GM12878 (cell line): ENCODE measurements around the gene CTRB1. TPM values are rescaled to one million over a fixed set of nuclear protein-coding genes. Genes with fewer than 3 reads are reported as not detected.

ENCODE experiments used
- ATAC-seq: fragments of 200-7000 bp; cut with Tn5 transposase; 3 replicates; pipeline ENCODE4 v1.9.1; 2020; ENCODE audit warnings: mild to moderate bottlenecking, moderate library complexity
- BruUV-seq: library from RNA; stranded (reverse); fragments of 400-500 nt; replicated peaks from 2 replicates; lab custom pipeline; 2021; lab: Mats Ljungman, UMichigan
- CTCF ChIA-PET: fragments of 300-600 bp; sonication (Branson Sonifier 250); formaldehyde crosslinking; extraction: SDS; loops from one replicate; lab custom pipeline; 2021; ENCODE audit warnings: inconsistent platforms; lab: Yijun Ruan, JAX
- POLR2A ChIA-PET: fragments of 350-600 bp; formaldehyde crosslinking; extraction: SDS; loops from one replicate; lab custom pipeline; 2021; ENCODE audit warnings: inconsistent platforms; lab: Charles Lee
- RAD21 ChIA-PET: fragments of 300-600 bp; sonication (Branson Sonifier 250); formaldehyde crosslinking; loops from one replicate; lab custom pipeline; 2023; ENCODE audit warnings: antibody characterized with exemption; ENCODE audit not compliant: unreplicated experiment; lab: Charles Lee
- SMC1A ChIA-PET: fragments of 300-600 bp; sonication (Branson Sonifier 250); formaldehyde crosslinking; loops from one replicate; lab custom pipeline; 2023; ENCODE audit not compliant: unreplicated experiment, uncharacterized antibody; lab: Charles Lee
- DNase-seq: peaks from one replicate; pipeline ENCODE4 v3.0.0-alpha.2; 2011; ENCODE audit warnings: low read depth, low spot score
- FAIRE-seq: peaks from 3 replicates; lab custom pipeline; 2011; peaks lifted over from hg19 to GRCh38; lab: Jason Lieb, UNC
- H2AFZ ChIP-seq: 2 replicates; pipeline ENCODE4 v1.6.0; 2011; ENCODE audit warnings: low read depth, low read length, control low read depth; ENCODE audit not compliant: control insufficient read depth
- H3K27ac ChIP-seq: 2 replicates; pipeline ENCODE4 v1.5.1; 2011; ENCODE audit warnings: control low read depth; ENCODE audit not compliant: control insufficient read depth, insufficient read depth
- H3K27me3 ChIP-seq, 2 experiments: replicated peaks in 1 of 2; 2 replicates each; pipeline versions ENCODE4 v1.6.0 to v1.6.1; 2011; ENCODE audit warnings: low read length in 1 of 2; ENCODE audit not compliant: control insufficient read depth in 2 of 2, insufficient read depth in 2 of 2
- H3K36me3 ChIP-seq, 2 experiments: 2 replicates each; pipeline ENCODE4 v1.5.1; 2011; ENCODE audit warnings: low read length in 1 of 2; ENCODE audit not compliant: control insufficient read depth in 2 of 2, insufficient read depth in 2 of 2
- H3K4me1 ChIP-seq: 2 replicates; pipeline ENCODE4 v1.6.1; 2011; ENCODE audit warnings: mild to moderate bottlenecking, low read length, moderate library complexity, mixed read lengths; ENCODE audit not compliant: control insufficient read depth, insufficient read depth
- H3K4me2 ChIP-seq: 2 replicates; pipeline ENCODE4 v1.6.0; 2011; ENCODE audit warnings: control low read depth; ENCODE audit not compliant: control insufficient read depth, insufficient read depth
- H3K4me3 ChIP-seq: fragments of 200-600 bp; sonication (generic); 2 replicates; pipeline ENCODE4 v1.5.1; 2016
- H3K79me2 ChIP-seq: 2 replicates; pipeline ENCODE4 v1.6.0; 2011; ENCODE audit warnings: low read length; ENCODE audit not compliant: control insufficient read depth, insufficient read depth
- H3K9ac ChIP-seq: 2 replicates; pipeline ENCODE4 v1.8.0; 2011; ENCODE audit warnings: low read length, control low read depth, mixed read lengths; ENCODE audit not compliant: control insufficient read depth, insufficient read depth
- H3K9me3 ChIP-seq: replicated peaks from 3 replicates; pipeline ENCODE4 v1.5.1; 2011; ENCODE audit warnings: mild to moderate bottlenecking, low read length; ENCODE audit not compliant: control insufficient read depth, insufficient read depth
- H4K20me1 ChIP-seq: 2 replicates; pipeline ENCODE4 v1.6.0; 2011; ENCODE audit not compliant: control insufficient read depth, insufficient read depth
- ATF3 ChIP-seq: IDR thresholded peaks from 2 replicates; pipeline ENCODE4 v1.6.1; 2011; ENCODE audit warnings: low read depth, mild to moderate bottlenecking, low read length, moderate library complexity, borderline replicate concordance; ENCODE audit errors: extremely low read depth
- BCL11A ChIP-seq: IDR thresholded peaks from 2 replicates; pipeline ENCODE4 v1.6.1; 2011; ENCODE audit warnings: low read depth, low read length
- CBFB ChIP-seq: IDR thresholded peaks from 2 replicates; pipeline ENCODE4 v1.6.1; 2016; ENCODE audit warnings: antibody characterized with exemption, low read depth
- DPF2 ChIP-seq: fragments of 450-650 bp; IDR thresholded peaks from 2 replicates; pipeline ENCODE4 v1.6.1; 2017; ENCODE audit warnings: mild to moderate bottlenecking
- FOXK2 ChIP-seq: fragments of 450-650 bp; IDR thresholded peaks from 2 replicates; pipeline ENCODE4 v1.6.1; 2017; ENCODE audit warnings: mild to moderate bottlenecking, moderate library complexity
- JUNB ChIP-seq: IDR thresholded peaks from 2 replicates; pipeline ENCODE4 v1.6.1; 2016; ENCODE audit warnings: antibody characterized with exemption, mild to moderate bottlenecking
- MEF2A ChIP-seq: IDR thresholded peaks from 2 replicates; pipeline ENCODE4 v1.6.1; 2011; ENCODE audit warnings: low read depth, mild to moderate bottlenecking, low read length, moderate library complexity; ENCODE audit not compliant: insufficient read depth
- MLLT1 ChIP-seq: fragments of 450-650 bp; IDR thresholded peaks from 2 replicates; pipeline ENCODE4 v1.6.1; 2016; ENCODE audit warnings: mild to moderate bottlenecking
- MYC ChIP-seq: IDR thresholded peaks from 2 replicates; pipeline ENCODE4 v1.6.1; 2011; ENCODE audit warnings: mild to moderate bottlenecking, low read length, moderate library complexity, inconsistent platforms; ENCODE audit not compliant: insufficient read depth, insufficient replicate concordance, insufficient read length, severe bottlenecking
- NFYA ChIP-seq: IDR thresholded peaks from 2 replicates; pipeline ENCODE4 v1.6.1; 2011; ENCODE audit warnings: low read depth, mild to moderate bottlenecking, low read length, improper control_type of control experiment, borderline replicate concordance
- PAX8 ChIP-seq: fragments of 450-650 bp; IDR thresholded peaks from 2 replicates; pipeline ENCODE4 v1.6.1; 2017; ENCODE audit warnings: mild to moderate bottlenecking, moderate library complexity
- POLR2AphosphoS5 ChIP-seq: IDR thresholded peaks from 2 replicates; pipeline ENCODE4 v1.6.1; 2011; ENCODE audit warnings: mild to moderate bottlenecking, low read length, inconsistent platforms
- RUNX3 ChIP-seq: IDR thresholded peaks from 2 replicates; pipeline ENCODE4 v1.6.1; 2012; ENCODE audit warnings: low read length, inconsistent platforms
- SIN3A ChIP-seq: IDR thresholded peaks from 2 replicates; pipeline ENCODE4 v1.6.1; 2012; ENCODE audit warnings: low read depth, low read length, improper control_type of control experiment
- SREBF1 ChIP-seq: IDR thresholded peaks from 2 replicates; pipeline ENCODE4 v1.6.1; 2012; ENCODE audit warnings: mild to moderate bottlenecking, low read length
- SRF ChIP-seq, 2 experiments: IDR thresholded peaks; 2 replicates each; pipeline ENCODE4 v1.6.1; 2011; ENCODE audit warnings: low read depth in 2 of 2, low read length in 2 of 2, mild to moderate bottlenecking in 1 of 2, moderate library complexity in 1 of 2
- YY1 ChIP-seq: IDR thresholded peaks from 2 replicates; pipeline ENCODE4 v1.6.1; 2011; ENCODE audit warnings: low read depth, mild to moderate bottlenecking, low read length
- ZBTB4 ChIP-seq: fragments of 450-650 bp; formaldehyde crosslinking; IDR thresholded peaks from 2 replicates; pipeline ENCODE4 v1.4.0; 2022; ENCODE audit warnings: mild to moderate bottlenecking, moderate library complexity
- WGBS: methylation state at CpG from one replicate; pipeline ENCODE4 v1.1.6; 2016; ENCODE audit warnings: low lambda C conversion rate; ENCODE audit not compliant: insufficient replicate concordance, insufficient coverage; ENCODE audit errors: missing lambda C conversion rate; 5-methylcytosine and 5-hydroxymethylcytosine counted together
- in situ Hi-C: fragments of 300-500 bp; cut with MboI; formaldehyde crosslinking; loops from 9 replicates; pipeline ENCODE4 v1.14.3; 2018; ENCODE audit warnings: mixed read lengths
- intact Hi-C: fragments of 100-400 bp; cut with micrococcal nuclease; formaldehyde crosslinking; loops from one replicate; pipeline ENCODE4 v1.14.2; 2022; ENCODE audit not compliant: unreplicated experiment
- polyA plus RNA-seq, 11 experiments: library from polyadenylated mRNA; depleted of rRNA in 4 of 11; unstranded in 6 of 11; stranded (reverse) in 5 of 11; fragments of >200 nt; fragmentation: Nextera tagmentation in 4 of 11; fragmentation: Illumina TruSeq in 1 of 11; extraction: Ambion mirVana in 4 of 11; extraction: Trizol in 1 of 11; gene quantifications; 1 replicate in 1 of 11; 2 replicates in 10 of 11; pipeline versions ENCODE4 v1.2.1 to v1.2.3, GENCODE V29; 2011 to 2016; ENCODE audit warnings: inconsistent platforms in 2 of 11, missing spikeins in 2 of 11, low read depth in 1 of 11
- total RNA-seq, 4 experiments: library from RNA; depleted of rRNA in 3 of 4; stranded (reverse); fragments of >200 nt in 3 of 4; fragmentation: Illumina TruSeq in 1 of 4; extraction: Trizol in 1 of 4; gene quantifications; 2 replicates each; pipeline versions ENCODE4 v1.2.1 to v1.2.3, GENCODE V29; 2013 to 2021

CTRB1 gene
- total and polyA plus RNA-seq, 10 of the 15 experiments (the other 5 are each of a cell fraction or from before 2014, with no cell fraction given) = 0.28 to 4.4 TPM; not detected in 8

GRCh38 chr16:75261590-75262078 lies 42.8 kb downstream of the CTRB1 start (continued):
- no peak for TF ChIP-seq DPF2
- TF ChIP-seq, all 136 proteins: peak for 0

- in situ Hi-C loops (no loop called here), intact Hi-C loops (no loop called here)
- Histone ChIP-seq H2AFZ (no peak overlapping the region), H3K27me3 (no peaks in the 10 kb centered on the region; a peak in 1 of 4 replicates), H3K36me3 (no peaks in the 10 kb centered on the region), H3K9ac (no peak overlapping the region), H3K27ac (no peak overlapping the region), H3K4me2 (no peak overlapping the region), H4K20me1 (no peaks in the 10 kb centered on the region), H3K4me1 (peaks cover 14% of the 10 kb centered on the region), H3K4me3 (no peak overlapping the region), H3K9me3 (no peaks in the 10 kb centered on the region), H3K79me2 (peaks cover 9% of the 10 kb centered on the region)
- DNase-seq (no peak), FAIRE-seq (no peak), ATAC-seq (no peak)
- 87% methylated on average over 14 of the region's 14 CpGs for WGBS
- TF ChIP-seq FOXK2 (no peak), YY1 (no peak), SREBF1 (no peak), CBFB (no peak), BCL11A (no peak), PAX8 (no peak), RUNX3 (no peak), POLR2AphosphoS5 (no peak), MEF2A (no peak), SIN3A (no peak), JUNB (no peak), MYC (no peak), ZBTB4 (CRISPR knock-in tag) (no peak), NFYA (no peak), ATF3 (no peak), SRF (IDR thresholded peaks at IDR 0.05; ENCODE audit: low read depth in 2 of 2, low read length in 2 of 2) (no peak), MLLT1 (no peak)
- ChIA-PET RAD21 (no interaction called here), SMC1A (no interaction called here), POLR2A (no interaction called here), CTCF (no interaction called here)
- BruUV-seq = no TSS peak
These were observed 43.5 kb downstream of the CTRB1 start for GRCh38 chr16:75262104-75262799.
